ENCODE data around the gene MBD6.
A peak's percentile ranks its signal among the peaks of the same experiment; 100 is the strongest.

The MBD6 gene

DNA sequence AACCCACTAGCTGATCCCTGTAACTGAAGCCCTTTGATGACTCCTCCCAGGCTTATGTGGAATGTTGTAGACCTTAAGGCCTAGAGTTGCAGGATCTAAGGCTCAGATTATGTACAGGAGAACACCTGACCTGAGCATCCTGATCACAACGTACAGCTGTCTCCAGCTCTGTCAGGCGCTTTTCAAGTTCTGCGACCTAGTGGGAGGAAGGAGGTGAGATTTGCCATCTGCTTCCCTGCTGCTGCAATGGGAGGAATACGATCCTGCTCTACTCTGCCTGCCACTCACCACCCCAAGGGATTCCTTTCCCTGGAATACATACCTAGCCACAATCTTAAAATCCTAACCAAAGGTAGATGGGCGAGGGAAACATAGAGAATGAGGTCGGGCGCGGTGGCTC, 10.5 kb downstream of the MBD6 start:
- DNase-seq: no peak

GRCh38 chr12:57534250-57534649, 11.6 kb downstream of the MBD6 start:
- DNase-seq: no peak

GRCh38 chr12:57534991-57535543, 12.4 kb downstream of the MBD6 start:
- DNase-seq: no peak

- DNase-seq: no peak
Measured at GRCh38 chr12:57535764-57536596, 13.4 kb downstream of the MBD6 start.

DNA sequence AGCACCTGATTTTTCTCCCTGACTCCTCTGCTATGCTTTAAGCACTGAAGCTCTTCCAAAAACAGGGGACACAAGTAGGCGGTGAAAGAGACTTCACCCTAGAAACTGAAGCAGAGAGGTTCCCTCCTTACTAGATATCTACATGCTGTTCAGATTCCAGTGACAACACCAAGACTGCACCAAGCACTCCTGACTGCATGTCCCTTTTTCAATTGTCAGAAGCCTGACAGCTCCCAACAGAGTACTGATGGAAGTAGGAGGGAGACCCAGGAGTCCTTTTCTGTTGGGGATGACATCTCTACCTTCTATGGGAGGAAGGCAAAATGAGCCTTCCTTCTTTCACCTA, 13.9 kb downstream of the MBD6 start:
- no peak for DNase-seq

GRCh38 chr12:57539134-57539768, 16.6 kb downstream of the MBD6 start:
- DNase-seq: no peak

DNA sequence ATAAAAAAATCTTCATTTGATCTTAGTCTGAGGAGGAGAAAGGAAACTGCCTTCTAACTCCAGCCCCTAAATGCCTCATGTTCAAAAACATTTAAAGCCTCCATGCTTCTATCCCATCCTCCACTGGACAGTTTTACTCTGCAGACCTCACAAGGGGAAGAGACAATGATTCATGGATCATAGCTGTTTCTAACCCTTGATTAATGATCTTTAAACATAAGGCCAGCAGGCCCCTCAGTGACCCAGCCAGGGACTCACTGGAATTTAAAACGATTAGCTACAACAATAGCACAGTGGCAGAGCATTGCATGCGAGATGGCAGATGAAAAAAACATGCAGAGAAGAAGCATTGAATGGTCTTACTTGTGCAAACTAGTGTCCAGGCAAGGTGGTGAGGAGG, 18.4 kb downstream of the MBD6 start:
- no peak for DNase-seq

- no peak for DNase-seq
Measured at GRCh38 chr12:57541717-57542116, 19.1 kb downstream of the MBD6 start.

DNA sequence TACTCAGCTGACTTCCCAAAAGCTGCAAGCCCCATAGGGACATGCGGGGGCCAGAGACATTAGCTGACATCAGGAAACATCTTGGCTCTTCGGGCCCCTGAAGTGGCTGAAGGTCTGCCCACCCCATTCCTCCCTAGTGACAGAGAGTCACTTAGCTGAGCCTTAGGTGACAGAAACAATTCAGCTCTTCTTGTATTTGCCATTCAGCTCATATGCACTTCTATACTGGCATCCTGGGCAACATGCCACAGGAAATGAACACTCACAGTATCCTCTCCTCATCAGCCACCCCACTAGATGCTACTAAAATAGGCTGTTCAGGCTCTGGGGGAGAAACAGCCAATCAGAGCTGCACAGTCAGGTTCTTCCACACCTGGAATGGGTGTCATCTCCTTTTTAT, 21.0 kb downstream of the MBD6 start:
- DNase-seq: no peak

- no peak for DNase-seq
Measured at GRCh38 chr12:57545809-57546437, 23.3 kb downstream of the MBD6 start.

DNA sequence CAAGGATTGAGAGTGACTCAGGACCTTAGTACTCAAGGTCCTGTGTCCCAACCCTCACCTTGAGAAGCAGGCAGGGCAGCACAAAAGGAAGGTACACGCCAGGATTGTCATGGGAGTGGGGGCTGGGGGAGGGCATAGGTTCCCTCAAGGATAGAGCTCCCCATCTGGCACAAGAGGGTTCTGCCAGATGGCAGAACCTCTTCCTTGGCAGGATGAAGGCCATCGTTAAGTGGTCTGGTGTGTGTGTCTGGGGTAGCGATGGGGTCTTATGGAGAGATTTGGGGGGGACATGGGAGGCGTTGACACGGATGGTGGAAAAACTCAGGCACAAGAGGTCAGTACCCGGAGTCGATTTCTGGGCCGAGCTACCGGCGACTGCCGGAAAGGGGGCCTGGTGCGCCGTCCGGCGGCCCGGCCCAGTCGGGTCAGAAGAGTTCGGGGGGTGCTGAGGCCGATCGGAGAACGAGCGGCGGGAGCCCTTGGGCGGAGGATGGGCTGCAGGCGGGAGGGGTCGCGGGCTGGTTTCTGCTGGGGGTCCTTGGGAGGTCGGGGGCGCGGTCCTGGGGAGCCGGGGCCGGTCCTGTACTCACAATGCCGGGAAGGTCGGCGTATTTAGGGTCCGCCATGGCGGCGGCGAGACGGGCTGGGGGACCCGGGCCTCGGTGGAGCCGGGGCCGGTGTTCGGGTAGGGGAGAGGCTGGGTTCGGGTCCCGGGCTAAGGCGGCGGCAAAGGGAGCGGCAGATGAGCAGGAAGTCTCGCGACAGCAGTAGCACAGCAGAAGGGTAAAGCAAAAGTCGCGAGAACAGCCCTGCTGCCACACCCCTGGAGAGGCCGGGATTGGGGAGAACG, 24.0 kb downstream of the MBD6 start, which contains the start of gene DCTN2:
TSS of gene DCTN2 (minus strand) at position 755 of the 850 bp plus-strand sequence. CDS start at position 626, 129 bp downstream.
- DNase-seq: peak; percentile 94

GRCh38 chr12:57547288-57548012, 24.8 kb downstream of the MBD6 start:
- no peak for DNase-seq

- no peak for DNase-seq
Measured at GRCh38 chr12:57548013-57548315, 25.3 kb downstream of the MBD6 start.

DNA sequence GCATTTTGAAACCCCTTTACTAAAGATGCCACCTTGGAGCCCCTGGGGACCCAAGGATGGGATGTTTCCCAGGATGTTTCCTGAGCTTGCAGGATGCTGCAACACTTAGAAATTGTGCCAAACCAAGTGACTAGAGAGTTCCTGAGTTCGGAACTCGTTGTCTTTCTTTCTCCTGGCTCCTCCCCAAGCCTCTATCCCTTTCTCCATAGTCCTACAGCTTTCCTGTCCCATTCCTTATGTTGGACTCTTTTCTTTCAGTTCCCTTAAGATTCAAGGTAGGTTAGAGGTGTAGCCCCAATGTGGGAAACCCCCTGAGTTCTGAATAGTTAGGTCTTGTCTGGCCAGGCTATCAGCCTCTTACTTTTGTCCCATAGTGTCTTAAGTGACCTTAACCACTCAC, 25.9 kb downstream of the MBD6 start:
- no peak for DNase-seq

- DNase-seq: no peak
Measured at GRCh38 chr12:57549203-57549908, 26.7 kb downstream of the MBD6 start.

GRCh38 chr12:57549909-57550640, 27.5 kb downstream of the MBD6 start, which contains the start of gene KIF5A:
Gene KIF5A (plus strand): TSS chr12:57550044. CDS start chr12:57550272, 228 bp downstream.
- DNase-seq: peak; percentile 22

DNA sequence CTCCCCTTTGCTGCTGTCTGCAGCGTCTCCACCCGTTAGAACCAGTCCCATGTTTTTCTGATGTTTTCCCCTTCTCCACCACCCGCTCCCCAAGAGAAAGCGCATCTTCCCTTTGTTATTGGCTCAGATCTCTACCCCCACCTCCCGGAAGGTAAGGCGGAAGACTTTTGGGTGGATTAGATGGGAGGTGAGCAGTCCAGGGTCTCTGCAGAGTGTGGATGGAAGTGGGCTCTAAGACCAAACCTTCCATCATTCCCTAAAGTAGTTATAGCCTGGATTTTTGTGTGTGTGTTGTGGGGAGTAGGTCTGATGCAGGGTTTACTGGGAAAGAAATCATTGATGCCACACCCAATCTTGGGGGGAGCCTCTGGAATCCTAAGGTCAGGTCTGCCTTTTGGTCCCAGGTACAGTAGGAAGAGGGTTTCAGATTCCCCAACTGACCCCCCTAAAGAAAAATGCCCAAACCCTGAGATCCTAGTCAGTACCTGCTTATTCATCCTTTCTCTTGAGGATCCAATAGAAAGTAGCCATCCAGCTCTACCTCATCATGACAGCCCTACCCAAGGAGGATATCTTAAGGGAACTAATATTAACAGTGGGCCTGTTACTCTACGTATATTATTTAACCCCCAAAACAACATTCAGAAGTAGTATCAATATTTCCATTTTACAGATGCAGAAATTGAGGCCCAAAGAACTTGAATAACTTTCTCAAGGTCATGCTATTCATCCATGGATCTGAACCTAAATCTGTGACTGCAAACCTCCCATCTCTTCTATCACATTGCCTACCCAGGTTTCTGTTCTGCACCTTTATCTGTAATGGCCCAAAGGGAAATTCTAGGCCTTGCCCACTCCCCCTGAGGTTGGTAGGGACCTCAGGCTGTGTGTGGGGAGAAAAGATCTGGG, 28.3 kb downstream of the MBD6 start:
- DNase-seq: no peak

DNA sequence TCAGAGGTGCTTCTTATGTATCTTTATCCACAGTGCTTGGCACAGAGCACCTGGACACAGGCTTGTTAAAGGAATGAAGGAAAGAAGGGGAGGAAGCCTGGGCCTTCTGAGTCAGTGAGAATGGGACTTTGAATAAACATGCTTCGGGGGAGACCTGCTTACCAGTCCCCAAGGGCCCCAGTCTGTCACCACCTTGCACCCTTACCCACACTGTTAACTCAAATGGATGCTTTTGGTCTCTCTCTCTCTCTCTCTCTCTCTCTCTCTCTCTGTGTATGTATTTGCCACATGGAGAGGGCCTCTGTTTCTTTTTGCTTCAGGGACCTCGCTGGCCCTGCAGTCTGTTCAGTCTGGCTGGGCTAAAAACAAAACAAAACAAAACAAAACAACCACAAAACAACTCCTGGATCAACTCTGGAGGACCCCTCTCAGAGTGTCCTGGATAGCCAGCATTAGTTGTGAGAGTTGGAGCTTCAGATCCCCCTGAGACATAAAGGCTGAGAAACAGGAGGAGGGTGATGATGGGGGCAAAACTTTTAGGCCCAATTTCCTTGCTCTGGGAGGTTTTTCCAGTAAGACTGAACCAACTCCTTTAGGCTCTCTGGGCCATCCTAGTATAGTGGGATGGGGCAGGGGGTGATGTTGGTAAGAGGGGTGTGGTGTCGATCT, 29.1 kb downstream of the MBD6 start:
- no peak for DNase-seq

DNA sequence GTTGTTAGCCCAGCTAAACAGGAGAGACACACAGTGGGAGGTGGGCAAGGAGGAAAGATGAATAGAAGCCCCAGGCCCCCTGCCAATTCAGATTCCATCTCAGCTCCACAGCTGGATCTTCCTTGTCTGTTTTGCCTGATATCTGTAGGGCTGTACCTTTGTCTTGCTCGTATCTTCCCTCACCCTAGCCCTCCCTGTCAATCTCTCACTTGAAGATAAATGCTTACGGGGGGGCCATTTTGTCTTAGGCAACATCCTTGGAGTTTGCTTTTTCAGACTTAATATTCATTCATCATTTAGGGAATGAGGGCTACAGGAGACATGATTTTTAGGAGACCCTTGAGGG, 29.7 kb downstream of the MBD6 start:
- no peak for DNase-seq

All from stimulated activated naive CD4-positive, alpha-beta T cell treated with Interleukin-2 at 50 U/mL for 16 hours (primary cell).